BJ (cell line): Measurements from ENCODE around the gene KCNJ4. TPM values are rescaled to one million over a fixed set of nuclear protein-coding genes. Genes with fewer than 3 reads are reported as not detected.

Experiments used
- CTCF ChIA-PET: fragments of 350-600 bp; formaldehyde crosslinking; extraction: SDS; loops from one replicate; lab custom pipeline; 2021; ENCODE audit warnings: antibody characterized with exemption, inconsistent platforms; lab: Yijun Ruan, JAX
- POLR2A ChIA-PET: fragments of 300-600 bp; sonication (Branson Sonifier 250); formaldehyde crosslinking; extraction: SDS; loops from one replicate; lab custom pipeline; 2021; ENCODE audit warnings: antibody characterized with exemption; lab: Charles Lee
- DNase-seq: peaks from one replicate; pipeline ENCODE4 v3.0.0-alpha.2; 2011; ENCODE audit warnings: low read depth
- H3K27me3 ChIP-seq: 2 replicates; pipeline ENCODE4 v1.6.0; 2011; ENCODE audit warnings: low read length; ENCODE audit not compliant: control insufficient read depth, insufficient read depth
- H3K36me3 ChIP-seq: 2 replicates; pipeline ENCODE4 v1.5.1; 2011; ENCODE audit warnings: low read length; ENCODE audit not compliant: control insufficient read depth, insufficient read depth
- H3K4me3 ChIP-seq: 2 replicates; pipeline ENCODE4 v1.5.1; 2011; ENCODE audit warnings: low read depth, mild to moderate bottlenecking, control low read depth, low read length
- CTCF ChIP-seq: IDR thresholded peaks from 2 replicates; pipeline ENCODE4 v1.5.1; 2011; ENCODE audit warnings: low read depth, mild to moderate bottlenecking, control low read depth, inconsistent platforms, low read length, moderate library complexity; ENCODE audit not compliant: insufficient read depth
- polyA plus RNA-seq: library from polyadenylated mRNA; depleted of rRNA; stranded (reverse); fragments of >200 nt; gene quantifications from 2 replicates; pipeline ENCODE4 v1.2.3, GENCODE V29; 2011

Gene KCNJ4
- polyA plus RNA-seq, 1 experiment, result not detected

DNA sequence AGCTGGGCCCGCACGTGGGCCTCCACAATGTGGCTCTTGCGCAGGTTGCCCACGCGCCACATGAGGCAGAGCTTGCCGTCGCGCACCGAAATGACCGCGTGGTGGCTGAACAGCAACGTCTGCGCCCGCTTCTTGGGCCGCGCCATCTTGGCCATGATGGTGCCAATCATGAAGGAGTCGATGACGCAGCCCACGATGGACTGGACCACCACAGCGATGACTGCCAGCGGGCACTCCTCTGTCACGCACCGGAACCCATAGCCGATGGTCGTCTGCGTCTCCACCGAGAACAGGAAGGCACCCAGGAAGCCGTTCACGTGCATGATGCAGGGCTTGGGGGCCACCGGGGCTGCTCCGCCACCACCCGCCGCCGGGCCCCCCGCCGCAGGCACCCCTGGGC lies 27.5 kb downstream of the KCNJ4 start:
- peaks cover 5% of the 10 kb centered on the region; the same call in 1 of the 2 replicates for H3K27me3 ChIP-seq
- no peaks in the 10 kb centered on the region for H3K36me3 ChIP-seq
- ChIA-PET CTCF (no interaction called here), POLR2A (no interaction called here)
- no peak for TF ChIP-seq CTCF
- DNase-seq, result no peak
- H3K4me3 ChIP-seq, result no peak overlapping the region

DNA sequence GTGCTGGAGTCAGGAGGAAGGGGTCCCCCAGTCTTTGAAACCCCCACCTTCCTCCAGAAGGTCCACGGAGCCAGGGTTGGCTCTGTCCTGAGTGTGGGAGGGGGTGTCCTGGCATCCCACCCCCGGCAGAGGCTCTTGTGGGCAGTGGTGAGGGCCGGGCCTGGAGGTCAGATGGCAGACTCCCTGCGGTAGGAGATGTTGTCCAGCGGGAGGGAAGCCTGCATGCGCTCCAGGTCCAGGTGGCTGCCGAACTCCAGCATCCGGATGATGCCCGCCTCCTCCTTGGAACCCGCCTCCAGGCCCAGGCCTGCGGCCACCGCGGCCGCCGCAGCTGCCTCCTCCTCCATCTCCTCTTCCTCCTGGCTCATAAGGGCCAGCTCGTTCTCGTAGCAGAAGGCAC lies 28.4 kb downstream of the KCNJ4 start:
- ChIA-PET POLR2A (no interaction called here), CTCF (no interaction called here)

DNA sequence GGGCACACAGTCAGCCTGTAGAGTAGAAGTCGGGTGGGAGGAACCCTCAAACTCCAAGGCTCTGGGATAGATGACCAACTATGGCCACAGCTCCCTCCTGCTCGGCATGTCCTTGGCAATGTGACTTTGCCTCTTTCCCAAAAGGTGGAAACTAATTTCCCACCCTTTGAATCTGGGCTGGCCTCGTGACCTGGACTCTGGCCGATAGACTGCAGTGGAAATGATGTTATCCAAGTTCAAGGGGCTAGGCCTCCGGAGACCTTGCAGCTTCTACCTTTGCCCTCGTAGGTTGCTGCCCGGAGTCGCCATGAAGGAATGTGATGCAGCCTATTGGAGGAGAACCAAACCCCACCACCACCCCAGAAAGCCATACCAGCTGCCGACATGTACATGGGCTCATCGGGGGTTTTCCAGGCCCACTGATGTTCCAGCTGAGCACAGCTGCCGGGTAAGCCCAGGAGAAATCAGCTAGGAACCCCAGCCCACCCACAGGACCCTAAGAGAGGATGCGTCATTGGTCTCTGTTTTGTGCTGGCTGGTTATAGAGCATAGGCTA lies 30.4 kb downstream of the KCNJ4 start:
- Histone ChIP-seq H3K27me3 (peaks cover 6% of the 10 kb centered on the region; the same call in 1 of the 2 replicates), H3K36me3 (no peaks in the 10 kb centered on the region), H3K4me3 (no peak overlapping the region)
- no peak for DNase-seq
- ChIA-PET CTCF (interaction anchor here (2.5 kb wide), 1 partner anchor 12 kb away, joined by 11 read pairs; no protein-coding TSS in a partner anchor), POLR2A (interaction anchor here (0.6 kb wide), 1 partner anchor 14 kb away, joined by 5 read pairs; no protein-coding TSS in a partner anchor)
- no peak for TF ChIP-seq CTCF

More for the DNA sequence above, 28.4 kb downstream of the KCNJ4 start:
- no peak for TF ChIP-seq CTCF
- H3K4me3 ChIP-seq, result no peak overlapping the region
- DNase-seq, result no peak
- no peaks in the 10 kb centered on the region for H3K36me3 ChIP-seq
- peaks cover 5% of the 10 kb centered on the region; the same call in 1 of the 2 replicates for H3K27me3 ChIP-seq

DNA sequence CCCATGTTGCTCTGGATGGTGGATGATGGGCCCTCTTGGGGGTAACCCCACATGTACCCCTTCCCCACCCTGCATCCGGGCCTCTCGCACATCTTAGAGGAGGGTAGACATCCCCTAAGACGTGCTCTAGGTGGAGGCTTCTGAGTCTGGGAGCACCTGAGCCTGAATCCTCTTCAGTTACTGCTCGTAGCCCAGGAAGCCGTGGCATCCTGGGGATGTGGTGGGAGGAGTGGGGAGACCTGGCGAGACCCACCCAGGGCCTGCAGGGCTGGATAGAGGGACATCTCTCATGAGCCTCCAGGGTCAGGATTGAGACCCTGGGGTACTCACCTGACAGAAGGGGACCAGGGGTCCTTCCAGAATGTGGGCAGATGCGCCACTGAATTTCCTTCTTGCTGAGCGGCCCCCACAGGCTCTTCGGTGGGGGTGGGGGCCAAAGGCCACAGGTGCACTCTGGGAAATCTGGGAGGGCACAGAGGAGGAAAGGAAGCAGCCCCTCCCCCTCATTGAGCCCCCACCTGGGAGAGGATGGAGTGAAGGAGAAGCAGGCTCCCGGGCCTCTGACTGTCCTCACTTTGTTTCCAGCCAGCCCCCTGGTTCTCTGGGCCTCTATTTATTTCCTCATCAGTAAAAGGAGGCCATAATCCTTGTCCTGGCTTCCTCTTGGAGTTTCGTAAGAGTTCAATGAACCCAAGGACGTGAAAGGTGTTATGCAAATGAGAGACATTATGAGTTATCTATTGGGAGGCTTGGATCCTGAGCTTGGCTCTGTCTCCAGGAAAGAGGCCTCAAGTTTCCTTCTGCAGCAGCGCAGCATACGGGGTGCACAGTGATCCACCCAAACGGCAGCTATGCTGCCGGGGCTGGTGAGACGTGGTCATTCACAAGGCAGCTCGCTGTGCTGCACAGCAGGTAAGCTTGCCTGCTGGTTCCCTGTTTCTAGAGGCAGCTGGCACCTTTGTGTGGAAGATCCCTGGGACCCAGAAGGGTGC lies 31.2 kb downstream of the KCNJ4 start:
- POLR2A ChIA-PET, result interaction anchor here (0.6 kb wide), 1 partner anchor 14 kb away, joined by 5 read pairs; no protein-coding TSS in a partner anchor
- Histone ChIP-seq H3K36me3 (no peaks in the 10 kb centered on the region), H3K27me3 (0 out of 2 replicates have a peak, but pooled peaks cover 3% of the 10 kb centered on the region), H3K4me3 (no peak overlapping the region)
- no peak for TF ChIP-seq CTCF
- no peak for DNase-seq
- CTCF ChIA-PET, result interaction anchor here (2.5 kb wide), 1 partner anchor 11 kb away, joined by 11 read pairs; no protein-coding TSS in a partner anchor
